Activated T-helper 9 cell treated with anti-CD3 and anti-CD28 coated beads, Interleukin-2, amount 50 U/mL, for 16 hours (primary cell): ENCODE data around the gene CHERP.
"Not testable (repeated sequence)": the region's sequence is repeated elsewhere in the genome, so short reads cannot be mapped to it uniquely, and the experiment has no call there.

Experiments used
- DNase-seq: peaks from one replicate; pipeline ENCODE4 v3.0.0-alpha.2; 2020; ENCODE audit warnings: low read depth

Gene CHERP

GRCh38 chr19:16543734-16544133 lies 1.5 kb upstream of the CHERP start:
- DNase-seq: not testable (repeated sequence)

DNA sequence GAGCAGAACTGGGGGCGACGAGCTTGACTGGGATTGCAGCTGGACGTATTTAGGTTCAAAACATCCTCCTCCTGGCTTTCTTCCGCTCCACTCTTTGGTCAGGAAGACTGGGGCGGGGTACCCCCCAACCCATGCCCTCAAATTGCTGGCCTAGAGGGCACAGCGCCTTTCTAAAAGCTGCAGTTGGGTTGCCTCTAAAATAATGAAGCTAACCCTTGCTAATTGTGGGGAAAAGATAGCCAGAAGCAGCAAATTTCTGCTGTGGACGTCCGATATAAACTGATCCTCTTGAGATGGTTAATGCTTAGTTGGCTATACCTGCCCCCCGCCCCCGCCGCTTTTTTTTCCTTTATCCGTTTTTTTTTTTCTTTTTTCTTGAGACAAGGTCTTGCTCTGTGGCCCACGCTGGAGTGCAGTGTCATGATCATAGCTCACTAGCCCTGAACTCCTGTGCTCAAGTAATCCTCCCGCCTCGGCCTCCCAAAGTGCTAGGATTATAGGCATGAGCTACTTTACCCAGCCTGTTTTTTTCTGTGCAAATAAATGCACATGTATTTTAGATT lies 754 bp upstream of the CHERP start:
- no peak for DNase-seq

DNA sequence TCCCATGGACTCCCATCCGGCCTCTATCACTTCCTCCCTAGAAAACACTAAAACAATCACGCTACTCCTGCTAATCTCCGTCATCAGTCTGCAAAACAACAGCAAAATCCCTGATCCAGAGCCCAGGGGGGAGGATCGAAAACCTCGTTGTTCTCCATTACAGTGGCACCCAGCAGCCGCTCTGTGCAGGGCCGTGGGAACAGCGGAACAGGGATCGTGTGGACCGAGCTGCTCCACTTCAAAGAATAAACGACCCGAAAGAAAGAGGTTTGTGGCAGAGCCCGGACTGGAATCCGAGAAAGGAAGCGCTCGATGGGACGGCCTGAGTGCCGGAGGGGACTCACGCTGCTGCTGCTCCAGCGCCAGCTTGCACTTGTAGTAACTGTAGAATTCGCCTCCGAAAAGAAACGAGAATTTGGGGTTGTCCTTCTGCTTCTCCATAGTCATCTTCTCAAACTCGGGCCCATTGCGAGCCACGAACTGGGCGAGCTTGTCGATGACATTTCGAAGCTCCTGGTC lies 652 bp downstream of the CHERP start:
- DNase-seq: no peak

DNA sequence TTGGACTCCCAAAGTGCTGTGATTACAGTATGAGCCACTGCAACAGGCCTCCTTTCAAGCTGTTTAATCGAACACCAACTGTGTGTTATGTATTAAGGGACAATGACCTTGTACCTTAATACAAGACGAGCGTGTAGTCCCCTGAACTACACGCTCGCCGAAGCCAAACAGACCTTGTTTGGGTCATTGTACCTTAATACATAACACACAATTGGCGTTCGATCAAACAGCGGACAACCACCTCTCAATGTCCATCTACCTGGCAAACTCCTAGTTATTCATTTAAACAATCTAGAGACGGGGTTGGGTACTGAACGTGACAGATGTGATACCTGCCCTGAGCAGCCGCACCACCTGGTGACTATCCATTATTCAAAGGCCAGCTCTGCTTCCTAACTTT lies 1.3 kb downstream of the CHERP start:
- DNase-seq: no peak

DNA sequence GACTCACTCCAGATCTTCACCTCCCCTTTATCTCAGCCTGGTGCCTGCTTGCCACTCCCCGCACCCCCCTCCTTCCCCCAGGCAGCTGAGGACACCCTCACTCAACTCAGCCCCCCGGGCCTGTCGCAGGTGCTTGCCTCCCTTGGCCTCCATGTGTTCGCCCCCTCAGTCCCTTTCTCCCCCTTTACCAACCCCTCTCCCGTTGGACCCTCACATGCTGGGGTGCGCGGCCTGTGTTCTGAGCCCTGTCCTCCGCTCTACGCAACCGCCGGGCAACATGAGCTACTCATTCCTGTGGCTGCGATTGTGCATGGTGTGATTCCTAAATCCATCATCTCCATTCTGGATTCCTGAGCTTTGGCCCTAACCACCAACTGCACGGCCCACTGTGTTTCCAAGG lies 5.1 kb downstream of the CHERP start:
- DNase-seq: no peak

DNA sequence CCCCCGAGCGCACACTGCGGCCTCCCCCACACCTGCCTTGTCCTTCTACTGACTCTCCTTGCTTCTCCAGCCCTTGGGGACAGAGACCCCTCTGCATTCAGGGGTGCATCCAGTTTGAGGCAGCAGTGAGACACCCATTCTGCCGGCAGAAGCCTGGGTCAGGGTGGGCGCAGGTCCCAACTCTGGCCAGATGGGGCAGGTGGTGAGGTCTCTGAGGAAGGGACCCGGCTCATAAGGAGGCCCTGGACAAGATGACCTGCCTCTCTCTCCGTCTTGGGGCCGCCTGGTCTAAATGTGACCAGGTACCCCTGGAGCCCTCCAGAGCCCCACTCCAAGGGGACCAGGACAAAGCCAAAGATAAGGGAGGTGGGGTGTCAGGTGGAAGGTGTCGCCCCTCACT lies 6.1 kb downstream of the CHERP start:
- DNase-seq: no peak

- DNase-seq: no peak
Measured at GRCh38 chr19:16535381-16535780, 6.9 kb downstream of the CHERP start.

DNA sequence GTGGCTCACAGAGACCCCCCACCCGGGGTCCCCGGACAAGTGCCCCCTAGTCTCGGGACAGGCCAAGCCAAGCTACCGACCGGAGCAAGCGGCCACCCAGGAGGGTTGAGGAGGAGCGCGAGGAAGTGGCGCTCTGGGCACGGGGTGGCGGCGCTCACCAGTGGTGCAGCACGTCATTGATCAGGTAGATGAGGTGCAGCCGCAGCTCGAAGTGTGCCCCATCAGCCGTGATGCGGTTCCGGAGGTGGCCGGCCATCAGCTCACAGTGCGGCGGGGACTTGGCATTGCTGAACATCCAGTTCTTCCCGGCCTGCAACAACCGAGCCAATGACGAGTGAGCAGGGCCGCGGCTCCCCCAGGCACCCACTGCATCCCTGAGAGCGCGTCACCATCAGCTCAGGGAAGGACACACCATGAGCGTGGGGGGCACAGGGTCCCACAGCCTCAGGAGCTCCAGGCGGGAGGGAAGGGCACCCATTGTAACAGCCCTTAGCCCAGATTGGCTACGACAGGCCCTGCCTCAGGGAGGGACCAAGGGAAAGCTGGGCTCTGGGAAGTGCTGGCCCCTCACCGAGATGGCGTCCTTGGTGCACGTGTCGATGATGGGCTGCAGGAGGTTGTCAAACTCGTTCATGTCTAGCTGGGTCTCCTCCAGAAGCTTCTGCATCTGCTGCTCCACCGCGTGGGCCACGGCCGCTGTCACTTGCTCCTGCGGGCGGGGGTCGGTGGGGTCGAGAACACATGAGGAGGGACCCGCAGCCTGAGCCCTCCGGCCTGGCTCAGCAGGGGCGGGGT lies 9.6 kb downstream of the CHERP start:
- no peak for DNase-seq

DNA sequence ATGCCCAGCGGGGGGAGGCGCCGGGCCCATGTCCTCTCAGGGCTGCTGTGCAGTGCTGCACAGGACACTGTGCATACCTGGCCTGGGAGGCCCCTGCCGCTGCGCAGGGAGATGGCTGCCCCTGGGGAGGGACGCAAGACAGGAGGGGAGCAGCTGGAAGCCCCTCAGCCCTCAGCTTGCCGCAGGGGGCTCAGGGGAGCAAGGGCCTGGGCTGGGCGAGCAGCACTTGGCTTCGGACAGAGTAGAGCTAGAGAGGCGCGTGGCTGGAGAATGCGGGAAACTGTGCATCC lies 10.9 kb downstream of the CHERP start:
- no peak for DNase-seq

DNA sequence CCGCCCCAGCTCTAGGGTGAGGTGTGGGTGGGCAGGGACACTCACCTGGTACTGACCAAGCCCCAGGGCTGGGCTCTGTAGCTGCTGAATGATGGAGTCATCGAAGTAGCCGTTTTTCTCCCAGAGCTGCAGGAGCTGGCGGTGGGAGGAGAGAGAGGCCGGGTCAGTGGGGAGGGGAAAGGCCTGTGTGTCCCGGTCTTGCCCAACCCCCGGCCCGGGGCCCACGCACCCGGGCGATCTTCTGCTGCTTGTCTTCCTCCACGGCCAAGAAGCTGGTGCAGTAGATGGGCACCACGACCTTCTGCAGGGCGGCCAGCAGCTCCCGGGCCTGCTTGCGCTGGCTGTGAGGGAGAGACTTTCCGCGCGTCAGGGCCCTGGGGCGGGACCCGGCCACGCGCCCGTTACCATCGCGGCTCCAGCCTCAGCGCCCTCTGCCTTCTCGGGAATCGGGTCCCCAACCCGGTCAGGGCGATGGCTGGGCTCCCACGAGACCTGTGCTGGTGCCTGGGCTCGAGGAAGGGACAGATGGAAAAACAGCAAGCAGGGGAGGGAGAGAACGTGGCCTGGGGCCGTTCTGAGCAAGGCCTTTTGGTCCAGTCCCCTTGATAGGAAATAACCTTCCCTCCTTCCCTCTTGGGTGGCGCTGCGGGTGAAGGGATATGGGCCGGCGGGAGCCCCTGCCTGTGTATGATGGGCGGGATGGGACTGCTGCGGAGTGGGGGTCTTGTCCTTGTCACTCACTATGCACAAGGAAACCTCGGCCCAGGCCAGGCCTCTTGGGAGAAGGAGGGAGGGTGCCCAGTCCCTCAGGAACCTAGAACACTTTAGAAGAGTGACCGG lies 11.5 kb downstream of the CHERP start:
- no peak for DNase-seq

DNA sequence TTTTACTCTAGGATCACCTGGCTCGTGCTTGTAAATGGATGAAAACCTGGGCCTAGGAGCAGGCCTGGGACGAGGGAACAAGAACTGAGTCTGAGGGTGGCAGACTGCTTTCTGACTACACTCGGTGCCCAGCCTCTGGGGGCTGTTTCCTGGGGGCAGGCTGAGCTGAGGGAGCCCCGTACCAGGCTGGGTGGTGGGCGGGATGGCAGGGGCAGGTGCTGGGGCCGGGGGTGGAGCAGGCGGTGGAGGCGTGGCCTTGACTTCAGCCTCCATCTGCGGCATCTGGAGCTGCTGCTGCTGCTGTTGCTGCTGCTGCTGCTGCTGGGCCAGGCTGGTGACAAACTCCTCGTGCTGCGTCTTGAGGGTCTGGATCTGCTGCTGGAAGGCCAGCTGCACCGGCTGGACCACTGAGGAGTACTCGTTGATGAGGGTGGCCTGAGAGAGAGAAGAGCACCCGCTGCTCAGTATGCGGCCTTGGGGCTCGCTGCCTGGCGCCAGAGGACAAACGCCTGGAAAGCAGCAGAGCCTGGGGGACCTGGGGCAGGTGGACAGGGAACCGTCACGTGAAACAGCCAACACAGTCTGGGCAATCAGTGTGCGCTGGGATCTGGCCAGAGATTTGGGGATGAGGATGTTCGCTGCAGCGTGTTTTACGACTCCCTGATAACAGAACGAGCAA lies 12.6 kb downstream of the CHERP start:
- DNase-seq: no peak

DNA sequence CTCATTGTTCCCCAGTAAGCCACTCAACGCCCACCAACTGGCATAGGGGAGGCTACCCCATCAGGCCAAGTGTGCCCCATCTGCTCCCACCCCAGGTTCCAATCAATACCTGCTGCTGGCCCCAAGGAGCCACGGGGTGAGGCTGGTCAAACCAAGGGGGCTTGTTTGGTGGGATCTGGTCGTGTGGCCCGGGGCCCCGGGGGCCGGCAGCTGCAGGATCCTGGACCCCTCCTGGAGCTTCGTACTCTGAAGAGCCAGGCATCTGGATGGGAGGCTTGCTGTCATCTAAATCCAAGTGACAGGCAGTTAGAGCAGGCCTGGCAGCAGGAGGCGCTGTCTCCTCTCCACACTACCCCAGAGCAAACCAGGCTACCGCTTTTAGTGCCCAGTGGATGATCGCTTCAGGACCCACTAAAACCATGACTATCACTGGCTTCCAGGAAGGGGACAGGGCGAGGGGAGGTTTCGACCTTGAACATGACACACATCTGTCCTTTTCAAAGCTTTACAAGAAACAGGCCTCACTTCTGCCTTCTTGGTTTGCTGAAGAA lies 14.2 kb downstream of the CHERP start:
- DNase-seq: no peak

GRCh38 chr19:16527334-16527935 lies 14.8 kb downstream of the CHERP start:
- no peak for DNase-seq

GRCh38 chr19:16525751-16526481 lies 16.3 kb downstream of the CHERP start:
- no peak for DNase-seq

DNA sequence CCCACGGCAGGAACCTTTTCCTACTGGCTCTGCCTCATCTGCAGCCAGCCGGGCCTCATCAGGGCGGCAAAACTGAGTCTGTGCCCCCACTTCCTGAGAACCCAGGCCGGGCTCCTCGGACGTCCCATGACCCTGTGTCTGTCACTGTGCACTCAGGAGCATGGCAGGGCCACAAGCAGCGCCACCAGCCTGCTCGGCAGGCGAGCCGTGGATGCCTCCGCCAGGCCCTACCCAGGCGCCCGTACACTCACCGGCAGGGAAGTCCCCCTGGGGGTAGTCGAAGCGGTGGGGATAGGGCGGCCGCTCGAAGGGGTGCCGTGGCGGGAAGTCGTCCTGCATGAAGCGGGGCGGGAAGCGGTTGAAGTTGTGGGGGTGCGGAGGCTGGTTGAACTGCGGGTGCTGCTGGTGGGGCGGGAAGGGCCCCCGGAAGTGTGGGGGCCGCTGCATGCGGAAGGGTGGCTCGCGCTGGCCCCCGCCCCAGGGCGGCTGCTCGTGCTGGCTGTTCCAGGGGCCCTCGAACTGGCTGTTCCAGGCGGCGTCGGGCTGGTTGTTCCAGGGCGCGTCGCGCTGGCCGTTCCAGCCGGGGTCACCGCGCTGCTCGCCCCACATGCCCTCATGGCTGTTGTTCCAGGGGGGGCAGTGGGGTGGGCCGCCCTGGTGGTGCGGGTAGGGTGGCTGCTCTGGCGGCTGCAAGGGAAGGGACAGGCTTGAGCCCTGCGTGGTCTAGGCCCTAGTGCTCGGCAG lies 17.1 kb downstream of the CHERP start:
- DNase-seq: no peak

GRCh38 chr19:16522559-16523377 lies 19.5 kb downstream of the CHERP start:
- DNase-seq: no peak

- no peak for DNase-seq
Measured at GRCh38 chr19:16521715-16522289, 20.4 kb downstream of the CHERP start.

DNA sequence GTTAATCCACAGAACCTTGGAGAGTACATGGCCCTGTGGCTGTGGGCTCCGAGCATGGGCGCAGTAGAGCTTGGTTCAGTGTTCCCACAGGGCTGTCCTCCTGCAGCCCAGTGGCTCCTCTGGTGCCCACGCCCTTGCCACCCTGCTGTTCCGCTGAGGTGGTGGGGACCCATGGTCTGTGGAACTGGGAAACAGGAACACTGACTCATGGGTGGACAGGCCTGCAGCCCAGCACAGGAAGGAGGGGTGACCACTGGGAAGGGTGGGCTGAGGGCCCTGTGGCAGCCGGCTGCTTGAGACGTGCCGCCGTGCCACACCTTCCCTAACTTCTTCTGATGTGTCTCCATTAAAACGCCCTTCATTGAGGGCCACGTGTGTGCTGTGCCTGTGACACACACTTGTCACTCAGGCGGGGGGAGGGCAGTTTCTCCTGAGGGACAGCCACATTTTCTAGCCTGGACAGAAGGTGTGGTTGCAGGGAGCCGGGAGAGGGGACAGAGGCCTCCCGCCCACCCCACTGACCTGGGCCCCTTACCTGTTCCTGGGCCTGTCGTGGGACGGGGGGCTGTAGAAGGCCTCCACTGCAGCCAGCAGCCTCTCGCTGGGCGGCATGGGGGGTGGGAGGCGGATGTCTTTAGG lies 21.1 kb downstream of the CHERP start:
- DNase-seq: no peak
